Measurements from ENCODE around the gene KMO. TPM values are rescaled to one million over a fixed set of nuclear protein-coding genes. Genes with fewer than 3 reads are reported as not detected.

The KMO gene
- total and polyA plus RNA-seq, 2 of the 13 experiments (the other 11 are each of a cell fraction or from before 2014, with no cell fraction given) = 0.01 TPM; not detected in 1

DNA sequence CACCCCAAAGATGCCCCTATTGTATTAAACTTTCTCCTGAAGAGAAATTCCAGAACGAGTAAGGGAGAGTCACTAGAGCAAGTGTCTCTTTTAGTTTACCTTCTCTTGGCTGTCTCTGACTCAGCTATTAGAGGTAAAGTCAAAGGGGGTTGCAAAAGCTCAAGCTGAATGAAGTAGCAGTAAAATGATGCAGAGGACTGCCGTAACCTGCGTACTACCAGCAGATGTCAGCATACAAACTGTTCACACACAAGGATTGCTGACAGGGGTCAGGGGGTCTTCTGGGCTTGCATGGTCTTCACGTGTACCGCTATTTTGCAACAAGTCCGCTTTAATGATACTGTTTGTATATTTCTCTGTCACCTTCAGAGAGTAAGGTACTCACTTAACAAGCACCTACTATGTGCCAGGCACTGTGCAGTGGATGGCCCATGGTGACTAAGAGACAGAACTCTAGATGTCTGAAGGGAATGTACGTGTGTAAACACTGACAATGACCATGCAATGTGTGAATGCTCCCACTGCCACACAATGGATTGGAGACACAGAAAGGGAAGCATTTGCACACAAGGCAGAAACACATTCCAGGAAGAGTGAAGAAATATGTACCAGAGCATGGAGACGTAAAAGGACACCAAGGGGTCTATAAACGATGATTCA, 73.1 kb downstream of the KMO start (continued):
- TF ChIP-seq, protein P1, sequence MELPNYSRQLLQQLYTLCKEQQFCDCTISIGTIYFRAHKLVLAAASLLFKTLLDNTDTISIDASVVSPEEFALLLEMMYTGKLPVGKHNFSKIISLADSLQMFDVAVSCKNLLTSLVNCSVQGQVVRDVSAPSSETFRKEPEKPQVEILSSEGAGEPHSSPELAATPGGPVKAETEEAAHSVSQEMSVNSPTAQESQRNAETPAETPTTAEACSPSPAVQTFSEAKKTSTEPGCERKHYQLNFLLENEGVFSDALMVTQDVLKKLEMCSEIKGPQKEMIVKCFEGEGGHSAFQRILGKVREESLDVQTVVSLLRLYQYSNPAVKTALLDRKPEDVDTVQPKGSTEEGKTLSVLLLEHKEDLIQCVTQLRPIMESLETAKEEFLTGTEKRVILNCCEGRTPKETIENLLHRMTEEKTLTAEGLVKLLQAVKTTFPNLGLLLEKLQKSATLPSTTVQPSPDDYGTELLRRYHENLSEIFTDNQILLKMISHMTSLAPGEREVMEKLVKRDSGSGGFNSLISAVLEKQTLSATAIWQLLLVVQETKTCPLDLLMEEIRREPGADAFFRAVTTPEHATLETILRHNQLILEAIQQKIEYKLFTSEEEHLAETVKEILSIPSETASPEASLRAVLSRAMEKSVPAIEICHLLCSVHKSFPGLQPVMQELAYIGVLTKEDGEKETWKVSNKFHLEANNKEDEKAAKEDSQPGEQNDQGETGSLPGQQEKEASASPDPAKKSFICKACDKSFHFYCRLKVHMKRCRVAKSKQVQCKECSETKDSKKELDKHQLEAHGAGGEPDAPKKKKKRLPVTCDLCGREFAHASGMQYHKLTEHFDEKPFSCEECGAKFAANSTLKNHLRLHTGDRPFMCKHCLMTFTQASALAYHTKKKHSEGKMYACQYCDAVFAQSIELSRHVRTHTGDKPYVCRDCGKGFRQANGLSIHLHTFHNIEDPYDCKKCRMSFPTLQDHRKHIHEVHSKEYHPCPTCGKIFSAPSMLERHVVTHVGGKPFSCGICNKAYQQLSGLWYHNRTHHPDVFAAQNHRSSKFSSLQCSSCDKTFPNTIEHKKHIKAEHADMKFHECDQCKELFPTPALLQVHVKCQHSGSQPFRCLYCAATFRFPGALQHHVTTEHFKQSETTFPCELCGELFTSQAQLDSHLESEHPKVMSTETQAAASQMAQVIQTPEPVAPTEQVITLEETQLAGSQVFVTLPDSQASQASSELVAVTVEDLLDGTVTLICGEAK (IDR thresholded peaks at IDR 0.05) = no peak
- TF ChIP-seq, protein P1 (CRISPR knock-in tag; IDR thresholded peaks at IDR 0.05) = no peak
- no peak for TF ChIP-seq NPAS2 (CRISPR knock-in tag; IDR thresholded peaks at IDR 0.05; ENCODE audit: borderline replicate concordance)
- TF ChIP-seq NR2F6 (IDR thresholded peaks at IDR 0.05) = no peak
- TF ChIP-seq NR2F6 (CRISPR knock-in tag; IDR thresholded peaks at IDR 0.05) = peak; percentile 30; the same call in 1 of the 2 replicates
- TF ChIP-seq TAF15 (IDR thresholded peaks at IDR 0.05; ENCODE audit: low read depth, low read length, poor library complexity, severe bottlenecking) = no peak
- TF ChIP-seq, protein P2, sequence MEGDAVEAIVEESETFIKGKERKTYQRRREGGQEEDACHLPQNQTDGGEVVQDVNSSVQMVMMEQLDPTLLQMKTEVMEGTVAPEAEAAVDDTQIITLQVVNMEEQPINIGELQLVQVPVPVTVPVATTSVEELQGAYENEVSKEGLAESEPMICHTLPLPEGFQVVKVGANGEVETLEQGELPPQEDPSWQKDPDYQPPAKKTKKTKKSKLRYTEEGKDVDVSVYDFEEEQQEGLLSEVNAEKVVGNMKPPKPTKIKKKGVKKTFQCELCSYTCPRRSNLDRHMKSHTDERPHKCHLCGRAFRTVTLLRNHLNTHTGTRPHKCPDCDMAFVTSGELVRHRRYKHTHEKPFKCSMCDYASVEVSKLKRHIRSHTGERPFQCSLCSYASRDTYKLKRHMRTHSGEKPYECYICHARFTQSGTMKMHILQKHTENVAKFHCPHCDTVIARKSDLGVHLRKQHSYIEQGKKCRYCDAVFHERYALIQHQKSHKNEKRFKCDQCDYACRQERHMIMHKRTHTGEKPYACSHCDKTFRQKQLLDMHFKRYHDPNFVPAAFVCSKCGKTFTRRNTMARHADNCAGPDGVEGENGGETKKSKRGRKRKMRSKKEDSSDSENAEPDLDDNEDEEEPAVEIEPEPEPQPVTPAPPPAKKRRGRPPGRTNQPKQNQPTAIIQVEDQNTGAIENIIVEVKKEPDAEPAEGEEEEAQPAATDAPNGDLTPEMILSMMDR (CRISPR knock-in tag; IDR thresholded peaks at IDR 0.05) = peak; percentile 48
- no peak for TF ChIP-seq ZNF605 (CRISPR knock-in tag; IDR thresholded peaks at IDR 0.05)
- TF ChIP-seq ZKSCAN1 (IDR thresholded peaks at IDR 0.05; ENCODE audit: low read length) = peak; percentile 96
- TF ChIP-seq ZNF746 (CRISPR knock-in tag; IDR thresholded peaks at IDR 0.05) = no peak
- TF ChIP-seq, protein P3, sequence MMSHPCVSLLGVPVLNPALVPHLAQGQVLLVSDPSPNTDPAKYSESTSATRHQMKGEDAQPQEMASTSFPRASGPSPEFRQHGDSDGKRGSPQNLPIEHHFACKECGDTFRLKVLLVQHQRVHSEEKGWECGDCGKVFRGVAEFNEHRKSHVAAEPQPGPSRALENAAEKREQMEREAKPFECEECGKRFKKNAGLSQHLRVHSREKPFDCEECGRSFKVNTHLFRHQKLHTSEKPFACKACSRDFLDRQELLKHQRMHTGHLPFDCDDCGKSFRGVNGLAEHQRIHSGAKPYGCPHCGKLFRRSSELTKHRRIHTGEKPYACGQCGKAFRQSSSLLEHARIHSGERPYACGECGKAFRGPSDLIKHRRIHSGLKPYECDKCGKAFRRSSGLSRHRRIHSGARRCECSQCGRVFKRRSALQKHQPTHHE (CRISPR knock-in tag; IDR thresholded peaks at IDR 0.05; ENCODE audit: borderline replicate concordance) = no peak
- peak; percentile 35; the same call in 1 of the 2 replicates for TF ChIP-seq STAG1 (CRISPR knock-in tag; IDR thresholded peaks at IDR 0.05)

Data from HepG2 (cell line).